ENCODE data around the gene INAFM2. TPM values are rescaled to one million over a fixed set of nuclear protein-coding genes. Genes with fewer than 3 reads are reported as not detected.

INAFM2 gene
- total RNA-seq, 4 donors from 2014 or later = 4.0 to 16.5 (median 8.1) TPM

DNA sequence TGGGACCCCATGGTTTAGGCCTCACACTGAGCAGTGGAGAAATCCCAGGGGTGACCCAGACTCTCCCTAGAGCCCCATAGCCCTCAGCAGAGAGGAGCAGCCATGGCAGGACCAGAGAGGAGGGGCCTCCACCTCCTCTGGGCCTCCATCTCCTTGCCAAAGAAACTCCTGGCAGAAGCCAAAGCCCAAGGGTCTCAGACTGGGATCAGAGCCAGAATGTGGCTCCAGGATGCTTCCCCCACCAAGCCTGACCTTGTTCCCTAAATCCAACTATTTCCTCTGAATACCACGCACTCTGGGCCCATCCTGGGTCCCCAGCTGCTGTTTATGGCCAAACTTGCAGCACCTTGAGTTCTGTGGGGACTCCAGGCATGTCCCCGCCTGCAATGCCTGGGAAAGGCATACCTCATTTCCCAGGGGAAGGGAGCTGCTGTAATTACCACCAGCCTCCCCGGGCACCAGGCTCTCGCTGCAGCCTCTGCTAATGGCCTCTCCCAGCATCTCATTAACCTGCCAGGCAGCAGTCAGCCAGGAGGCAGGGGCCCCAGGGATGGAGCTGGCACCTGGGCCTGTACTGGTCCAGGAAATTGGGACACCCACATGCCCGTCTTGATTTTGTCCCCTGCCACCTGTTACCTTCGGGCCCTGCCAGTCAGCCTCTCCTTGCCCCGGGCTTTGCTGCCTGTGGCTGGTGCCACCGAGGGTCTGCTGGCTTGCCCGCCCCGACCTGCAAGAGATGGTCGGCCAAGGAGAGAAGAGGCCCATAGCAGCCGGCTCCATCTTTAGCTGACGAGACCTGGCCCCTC lies 12.6 kb downstream of the INAFM2 start:
- TF ChIP-seq, protein P1, sequence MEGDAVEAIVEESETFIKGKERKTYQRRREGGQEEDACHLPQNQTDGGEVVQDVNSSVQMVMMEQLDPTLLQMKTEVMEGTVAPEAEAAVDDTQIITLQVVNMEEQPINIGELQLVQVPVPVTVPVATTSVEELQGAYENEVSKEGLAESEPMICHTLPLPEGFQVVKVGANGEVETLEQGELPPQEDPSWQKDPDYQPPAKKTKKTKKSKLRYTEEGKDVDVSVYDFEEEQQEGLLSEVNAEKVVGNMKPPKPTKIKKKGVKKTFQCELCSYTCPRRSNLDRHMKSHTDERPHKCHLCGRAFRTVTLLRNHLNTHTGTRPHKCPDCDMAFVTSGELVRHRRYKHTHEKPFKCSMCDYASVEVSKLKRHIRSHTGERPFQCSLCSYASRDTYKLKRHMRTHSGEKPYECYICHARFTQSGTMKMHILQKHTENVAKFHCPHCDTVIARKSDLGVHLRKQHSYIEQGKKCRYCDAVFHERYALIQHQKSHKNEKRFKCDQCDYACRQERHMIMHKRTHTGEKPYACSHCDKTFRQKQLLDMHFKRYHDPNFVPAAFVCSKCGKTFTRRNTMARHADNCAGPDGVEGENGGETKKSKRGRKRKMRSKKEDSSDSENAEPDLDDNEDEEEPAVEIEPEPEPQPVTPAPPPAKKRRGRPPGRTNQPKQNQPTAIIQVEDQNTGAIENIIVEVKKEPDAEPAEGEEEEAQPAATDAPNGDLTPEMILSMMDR (IDR thresholded peaks at IDR 0.05; ENCODE audit: low read depth) = no peak

GRCh38 chr15:40336744-40337122 lies 13.2 kb downstream of the INAFM2 start:
- TF ChIP-seq, protein P1 (IDR thresholded peaks at IDR 0.05; ENCODE audit: low read depth) = no peak

GRCh38 chr15:40337597-40337996 lies 14.1 kb downstream of the INAFM2 start:
- TF ChIP-seq, protein P1 (IDR thresholded peaks at IDR 0.05; ENCODE audit: low read depth) = no peak

GRCh38 chr15:40338041-40338657 lies 14.7 kb downstream of the INAFM2 start:
- TF ChIP-seq, protein P1 (IDR thresholded peaks at IDR 0.05; ENCODE audit: low read depth) = no peak

- TF ChIP-seq, protein P1 (IDR thresholded peaks at IDR 0.05; ENCODE audit: low read depth) = no peak
Measured at GRCh38 chr15:40338921-40339620, 15.6 kb downstream of the INAFM2 start.

GRCh38 chr15:40339621-40339945 lies 16.1 kb downstream of the INAFM2 start:
- TF ChIP-seq, protein P1 (IDR thresholded peaks at IDR 0.05; ENCODE audit: low read depth) = no peak

Data from subcutaneous adipose tissue (tissue), 4 donors.